A549 (cell line): ENCODE results near the gene PCNX1.

Source experiments
- CTCF ChIP-seq: fragments of >200 bp; sonication (Bioruptor Twin); formaldehyde crosslinking; IDR thresholded peaks from 3 replicates; pipeline ENCODE4 v1.5.1; 2016
- GATA3 ChIP-seq: IDR thresholded peaks from 2 replicates; pipeline ENCODE4 v1.6.1; 2012; ENCODE audit warnings: borderline replicate concordance
- JUN ChIP-seq, 2 experiments: fragments of >200 bp; sonication (Bioruptor Twin); formaldehyde crosslinking; IDR thresholded peaks; 2 replicates in 1 of 2; 3 replicates in 1 of 2; pipeline ENCODE4 v1.6.1; 2016 to 2017
- MYC ChIP-seq: IDR thresholded peaks from 2 replicates; pipeline ENCODE4 v1.6.1; 2012; ENCODE audit warnings: mild to moderate bottlenecking, inconsistent platforms, low read length, improper control_type of control experiment, borderline replicate concordance
- PBX3 ChIP-seq: IDR thresholded peaks from 2 replicates; pipeline ENCODE4 v1.6.1; 2012
- POLR2A ChIP-seq: IDR thresholded peaks from 2 replicates; pipeline ENCODE4 v1.6.1; 2012; ENCODE audit warnings: mild to moderate bottlenecking, low read length
- RAD21 ChIP-seq, 2 experiments: fragments of >200 bp in 1 of 2; sonication (Bioruptor Twin) in 1 of 2; formaldehyde crosslinking in 1 of 2; IDR thresholded peaks in 1 of 2; conservative IDR thresholded peaks in 1 of 2; 2 replicates in 1 of 2; 3 replicates in 1 of 2; pipeline ENCODE4 v1.6.1; 2012 to 2018; ENCODE audit warnings: inconsistent platforms in 1 of 2
- REST ChIP-seq: fragments of 200-600 bp; sonication (generic); IDR thresholded peaks from 2 replicates; pipeline ENCODE4 v1.6.1; 2016; ENCODE audit warnings: antibody characterized with exemption, mild to moderate bottlenecking, moderate library complexity
- RNF2 ChIP-seq: fragments of 200-600 bp; sonication (generic); IDR thresholded peaks from 2 replicates; pipeline ENCODE4 v1.6.1; 2016; ENCODE audit warnings: low read depth, mild to moderate bottlenecking, antibody characterized with exemption, moderate library complexity, borderline replicate concordance
- ZSCAN20 ChIP-seq: fragments of 250-450 bp; sonication (Bioruptor Pico); IDR thresholded peaks from 2 replicates; pipeline ENCODE4 v1.8.0; 2022; ENCODE audit warnings: mild to moderate bottlenecking, moderate library complexity

- no peak for TF ChIP-seq REST
- TF ChIP-seq PBX3, result no peak
- TF ChIP-seq POLR2A, result no peak
- TF ChIP-seq CTCF, result no peak
- no peak for TF ChIP-seq RNF2
- no peak for TF ChIP-seq MYC
- no peak for TF ChIP-seq JUN (IDR thresholded peaks at IDR 0.05)
- TF ChIP-seq ZSCAN20 (CRISPR knock-in tag), result no peak
- no peak for TF ChIP-seq RAD21 (conservative IDR thresholded peaks at IDR 0.05 in 1 of 2, IDR thresholded peaks at IDR 0.05 in 1 of 2)
- TF ChIP-seq GATA3, result no peak
These were observed 9.0 kb downstream of the PCNX1 start for GRCh38 chr14:70916300-70916699.
